HepG2 (cell line): ENCODE measurements around the gene ERV3-1. TPM values are rescaled to one million over a fixed set of nuclear protein-coding genes. Genes with fewer than 3 reads are reported as not detected.
"Not testable (repeated sequence)": the region's sequence is repeated elsewhere in the genome, so short reads cannot be mapped to it uniquely, and the experiment has no call there.

Experiments
- ATAC-seq: fragments of 200-7000 bp; cut with Tn5 transposase; 3 replicates; pipeline ENCODE4 v1.9.1; 2020; ENCODE audit warnings: mild to moderate bottlenecking, moderate library complexity
- BruUV-seq: library from RNA; stranded (reverse); fragments of 400-500 nt; replicated peaks from 2 replicates; lab custom pipeline; 2021; lab: Mats Ljungman, UMichigan
- CTCF ChIA-PET: fragments of 300-600 bp; formaldehyde crosslinking; extraction: SDS; loops from one replicate; lab custom pipeline; 2021; ENCODE audit warnings: low total read pairs, inconsistent platforms, low intra/inter-chr PET ratio; lab: Yijun Ruan, JAX
- POLR2A ChIA-PET: fragments of 350-600 bp; sonication (Branson Sonifier 250); formaldehyde crosslinking; loops from one replicate; lab custom pipeline; 2020; ENCODE audit warnings: antibody characterized with exemption, inconsistent platforms; lab: Yijun Ruan, JAX
- DNase-seq: peaks from one replicate; pipeline ENCODE4 v3.0.0-alpha.2; 2015; ENCODE audit warnings: low spot score
- FAIRE-seq: peaks from 3 replicates; lab custom pipeline; 2011; peaks lifted over from hg19 to GRCh38; lab: Jason Lieb, UNC
- H2AFZ ChIP-seq: one replicate; pipeline ENCODE4 v1.6.1; 2011; ENCODE audit warnings: low read length, inconsistent platforms
- H3K27ac ChIP-seq: fragments of 300-600 bp; 3 replicates; pipeline ENCODE4 v1.8.0; 2011; ENCODE audit warnings: mixed run types, mild to moderate bottlenecking, mixed read lengths, low read length, inconsistent platforms; ENCODE audit not compliant: insufficient read depth; ENCODE audit errors: extremely low read length
- H3K27me3 ChIP-seq, 2 experiments: fragments of 200-600 bp in 1 of 2; 2 replicates in 1 of 2; 3 replicates in 1 of 2; pipeline versions ENCODE4 v1.6.0 to v1.8.0; 2011; ENCODE audit warnings: low read length in 2 of 2, mild to moderate bottlenecking in 2 of 2, moderate library complexity in 2 of 2, inconsistent platforms in 1 of 2; ENCODE audit not compliant: insufficient read depth in 2 of 2, control insufficient read depth in 1 of 2
- H3K36me3 ChIP-seq, 2 experiments: fragments of 200-600 bp in 1 of 2; replicated peaks in 1 of 2; 2 replicates in 1 of 2; 3 replicates in 1 of 2; pipeline versions ENCODE4 v1.5.1 to v1.8.0; 2011; ENCODE audit warnings: low read length in 2 of 2, inconsistent platforms in 1 of 2; ENCODE audit not compliant: insufficient read depth in 2 of 2, control insufficient read depth in 1 of 2
- H3K4me1 ChIP-seq: 2 replicates; pipeline ENCODE4 v1.5.1; 2012; ENCODE audit warnings: low read length, inconsistent platforms; ENCODE audit not compliant: insufficient read depth
- H3K4me2 ChIP-seq: 2 replicates; pipeline ENCODE4 v1.6.0; 2011; ENCODE audit warnings: low read depth, low read length, inconsistent platforms
- H3K4me3 ChIP-seq, 3 experiments: fragments of 200-600 bp in 1 of 3; sonication (generic), shearing (Covaris generic) in 1 of 3; replicated peaks in 1 of 3; 2 replicates each; pipeline ENCODE4 v1.5.1; 2011 to 2016; ENCODE audit warnings: low read length in 3 of 3, inconsistent platforms in 2 of 3, low read depth in 2 of 3, mild to moderate bottlenecking in 2 of 3, control low read depth in 1 of 3, mixed read lengths in 1 of 3; ENCODE audit not compliant: insufficient read depth in 1 of 3
- H3K79me2 ChIP-seq: one replicate; pipeline ENCODE4 v1.6.1; 2011; ENCODE audit warnings: low read length, inconsistent platforms; ENCODE audit not compliant: insufficient read depth
- H3K9ac ChIP-seq: 2 replicates; pipeline ENCODE4 v1.6.0; 2011; ENCODE audit warnings: mild to moderate bottlenecking, low read depth, low read length, inconsistent platforms; ENCODE audit not compliant: insufficient read depth
- H3K9me3 ChIP-seq: 2 replicates; pipeline ENCODE4 v1.5.1; 2012; ENCODE audit warnings: mild to moderate bottlenecking, low read length
- H4K20me1 ChIP-seq: 2 replicates; pipeline ENCODE4 v1.6.0; 2011; ENCODE audit warnings: inconsistent platforms, mild to moderate bottlenecking, low read length, moderate library complexity; ENCODE audit not compliant: insufficient read depth
- WGBS: methylation state at CpG from one replicate; pipeline ENCODE4 v1.1.6; 2017; ENCODE audit warnings: low lambda C conversion rate; 5-methylcytosine and 5-hydroxymethylcytosine counted together
- in situ Hi-C: cut with HindIII; loops from 2 replicates; pipeline ENCODE4 v1.10.0; 2017; ENCODE audit warnings: low pct_unique_long_range_greater_than_20kb; ENCODE audit not compliant: extremely low pct_ligation_motif_present
- intact Hi-C: fragments of 100-400 bp; cut with micrococcal nuclease; formaldehyde crosslinking; loops from one replicate; pipeline ENCODE4 v1.10.0; 2022; ENCODE audit not compliant: unreplicated experiment
- polyA plus RNA-seq, 8 experiments: library from polyadenylated mRNA; depleted of rRNA in 3 of 8; stranded (reverse) in 7 of 8; unstranded in 1 of 8; fragments of >200 nt; fragmentation: Illumina TruSeq in 4 of 8; extraction: Trizol in 4 of 8; gene quantifications; 2 replicates each; pipeline versions ENCODE4 v1.2.1 to v1.2.3, GENCODE V29; 2011 to 2016; ENCODE audit warnings: low read depth in 4 of 8, missing spikeins in 1 of 8, mixed read lengths in 1 of 8; ENCODE audit not compliant: insufficient read depth in 1 of 8
- total RNA-seq, 5 experiments: library from RNA; depleted of rRNA; stranded (reverse); fragments of >200 nt; fragmentation: Illumina TruSeq; extraction: Trizol; gene quantifications; 2 replicates each; pipeline ENCODE4 v1.2.3, GENCODE V29; 2016; ENCODE audit warnings: low read depth in 1 of 5

ERV3-1 gene
- total and polyA plus RNA-seq, 2 of the 13 experiments (the other 11 are each of a cell fraction or from before 2014, with no cell fraction given) = 20.4 to 86.3 TPM

DNA sequence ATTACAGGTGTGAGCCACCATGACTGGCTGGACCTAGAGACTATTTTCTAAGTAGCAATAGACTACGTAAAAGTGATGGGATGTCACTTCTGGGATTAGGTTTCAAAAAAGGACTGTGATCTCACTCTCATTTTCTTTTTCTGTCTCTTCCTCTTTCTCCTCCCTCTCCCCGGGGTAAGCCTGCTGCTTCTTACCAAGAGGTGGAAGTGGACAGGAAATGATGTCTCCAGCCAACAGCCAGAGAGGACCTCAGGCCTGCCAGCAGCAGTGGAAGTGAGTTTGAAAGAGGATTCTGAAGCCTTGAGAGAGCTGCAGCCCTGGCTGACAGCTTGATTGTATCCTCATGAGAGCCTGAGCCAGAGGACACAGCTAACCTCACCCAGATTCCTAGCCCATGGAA, 30.0 kb upstream of the ERV3-1 start:
- FAIRE-seq, H3K27me3 ChIP-seq, CTCF ChIA-PET, ATAC-seq, H3K4me2 ChIP-seq, H3K4me3 ChIP-seq, H3K27ac ChIP-seq, DNase-seq, H2AFZ ChIP-seq, H3K36me3 ChIP-seq, H3K9ac ChIP-seq, BruUV-seq, in situ Hi-C loops, H3K9me3 ChIP-seq: not testable (repeated sequence)
- peaks cover 11% of the 10 kb centered on the region; the same call in 1 of the 2 replicates for H4K20me1 ChIP-seq
- WGBS = 28% methylated on average over 2 of the region's 2 CpGs
- peaks cover 36% of the 10 kb centered on the region for H3K4me1 ChIP-seq
- POLR2A ChIA-PET = interaction anchor here (0.8 to 3.8 kb wide), 3 partner anchors 30 to 37 kb away, joined by 3 to 68 read pairs (median 5); partner anchors contain the start of gene ERV3-1
- H3K79me2 ChIP-seq = peaks cover 23% of the 10 kb centered on the region
- intact Hi-C loops = loop anchor here (5.0 kb wide), 1 partner anchor 34 kb away; no protein-coding TSS in a partner anchor

DNA sequence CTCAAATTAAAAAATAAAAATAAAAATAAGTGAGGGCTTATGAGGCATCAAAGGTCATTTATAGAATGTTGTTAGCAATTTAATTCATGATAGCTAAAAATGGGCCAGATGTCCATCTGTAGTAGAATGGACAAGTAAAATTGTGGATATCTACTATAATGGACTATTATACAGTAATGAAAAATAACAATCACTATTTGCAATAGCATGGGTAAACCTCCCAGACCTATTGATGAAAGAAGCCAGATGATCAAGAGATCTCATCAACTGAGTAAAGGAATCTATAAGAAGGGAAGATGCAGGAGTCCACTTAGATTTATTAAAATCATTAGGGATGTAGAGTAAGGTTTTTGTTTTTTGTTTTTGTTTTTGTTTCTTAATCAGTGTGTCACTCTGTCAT, 29.0 kb upstream of the ERV3-1 start:
- H3K27me3 ChIP-seq, in situ Hi-C loops, H3K4me3 ChIP-seq, H3K9ac ChIP-seq, H3K4me2 ChIP-seq, FAIRE-seq, H3K36me3 ChIP-seq, H2AFZ ChIP-seq, H3K27ac ChIP-seq, ATAC-seq, H3K9me3 ChIP-seq, DNase-seq, CTCF ChIA-PET, BruUV-seq: not testable (repeated sequence)
- POLR2A ChIA-PET = interaction anchor here (1.0 to 1.5 kb wide), 2 partner anchors 15 to 29 kb away, joined by 3 to 4 read pairs; partner anchors contain the start of gene ERV3-1
- Histone ChIP-seq H3K79me2 (peaks cover 17% of the 10 kb centered on the region), H4K20me1 (peaks cover 11% of the 10 kb centered on the region; the same call in 1 of the 2 replicates), H3K4me1 (peaks cover 31% of the 10 kb centered on the region)
- intact Hi-C loops = loop anchor here (5.0 kb wide), 1 partner anchor 33 kb away; no protein-coding TSS in a partner anchor
